Stimulated activated CD4-positive, alpha-beta T cell treated with anti-CD3 and anti-CD28 coated beads, Interleukin-12 subunit alpha, Interleukin-12 subunit beta, amount 100 ng/mL, for 4 hours (primary cell): ENCODE results near the gene CYP4F12.

ENCODE experiments used
- DNase-seq: peaks from one replicate; pipeline ENCODE4 v3.0.0-alpha.2; 2020

The CYP4F12 gene

DNA sequence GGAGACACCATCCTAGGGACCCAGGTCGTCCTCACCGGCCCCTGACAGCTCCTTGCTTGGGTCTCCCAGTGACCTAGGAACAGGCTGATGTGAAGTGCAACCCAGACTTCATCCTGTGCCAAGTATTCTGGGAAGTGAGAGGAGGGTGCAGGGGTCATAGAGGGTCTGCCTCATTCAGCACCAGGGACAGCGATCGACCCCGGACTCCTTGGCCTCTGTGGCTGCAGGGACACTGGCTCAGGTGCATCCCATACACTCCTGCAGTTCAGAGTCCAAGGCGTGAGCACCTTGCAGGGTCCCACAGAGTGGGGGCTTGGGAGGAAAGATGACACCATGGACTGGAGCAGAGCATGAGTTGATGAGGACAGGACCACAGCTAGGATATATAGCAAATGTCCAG, 44.9 kb downstream of the CYP4F12 start:
- no peak for DNase-seq

DNA sequence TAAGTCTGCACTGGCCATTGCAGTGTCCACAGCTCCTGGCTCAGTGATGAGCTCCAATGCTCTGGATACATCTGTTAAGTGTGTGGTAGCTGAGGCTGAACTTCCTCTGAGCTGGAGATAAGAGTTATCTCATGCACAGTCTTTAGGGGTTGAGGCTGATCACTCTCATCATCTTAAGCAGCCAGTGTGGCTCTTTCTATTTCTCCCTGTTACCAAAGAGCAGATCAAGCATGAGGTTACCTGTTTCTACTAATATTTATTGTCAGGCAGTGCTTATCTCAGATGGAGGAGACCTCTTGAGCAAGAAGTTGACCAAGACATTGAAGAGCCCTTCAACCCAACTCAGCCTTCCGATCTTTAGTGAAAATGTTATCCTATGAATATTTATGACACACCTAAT, 48.4 kb downstream of the CYP4F12 start:
- no peak for DNase-seq

- DNase-seq, result no peak
These were observed 50.1 kb downstream of the CYP4F12 start for GRCh38 chr19:15722956-15723355.

- DNase-seq, result no peak
These were observed 54.8 kb downstream of the CYP4F12 start, which contains the start of gene OR10H2 for GRCh38 chr19:15727724-15728123. Gene OR10H2, plus strand, starts transcription at chr19:15728024. Its CDS starts 20 bp downstream, at chr19:15728044.

- DNase-seq, result no peak
These were observed 57.7 kb downstream of the CYP4F12 start for GRCh38 chr19:15730538-15730937.

DNA sequence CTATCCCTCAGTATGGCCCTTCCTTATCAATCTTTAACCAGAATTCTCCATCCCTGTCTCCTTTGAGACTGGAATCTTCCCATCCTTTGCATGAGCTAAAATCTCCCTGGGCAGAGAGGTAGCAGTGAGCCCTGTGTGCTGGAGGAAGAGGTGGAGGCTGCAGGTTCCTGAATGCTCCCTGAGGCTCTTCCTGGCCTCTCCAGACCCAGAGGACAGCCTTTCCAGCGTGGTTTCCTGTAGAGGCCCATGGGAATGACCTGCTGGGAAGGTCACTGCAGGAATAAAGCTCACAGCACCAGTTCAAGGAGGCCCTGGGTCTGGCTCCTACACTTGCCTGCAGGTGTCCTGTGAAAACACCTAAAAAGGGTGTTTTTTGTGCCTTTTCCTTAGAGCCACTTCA, 59.5 kb downstream of the CYP4F12 start:
- no peak for DNase-seq

DNA sequence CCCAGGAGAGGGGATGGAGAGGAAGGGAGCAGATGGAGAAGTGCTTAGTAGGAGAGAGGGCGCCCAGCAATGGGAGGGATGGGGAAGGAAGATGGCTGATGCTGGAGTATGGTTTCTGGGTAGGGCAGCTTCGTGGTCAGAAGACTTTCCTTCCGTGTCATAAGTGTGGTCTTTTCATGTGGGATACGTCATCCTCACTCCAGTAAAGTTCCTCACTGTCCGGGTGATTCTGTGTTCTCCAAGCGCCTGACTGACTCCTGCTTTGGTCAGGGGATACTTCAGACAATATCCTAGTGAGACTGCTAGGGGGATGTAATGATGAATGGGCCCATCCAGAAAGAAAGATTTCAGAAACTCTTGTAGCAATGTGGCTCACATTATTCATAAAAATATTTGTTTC, 61.0 kb downstream of the CYP4F12 start:
- no peak for DNase-seq

DNA sequence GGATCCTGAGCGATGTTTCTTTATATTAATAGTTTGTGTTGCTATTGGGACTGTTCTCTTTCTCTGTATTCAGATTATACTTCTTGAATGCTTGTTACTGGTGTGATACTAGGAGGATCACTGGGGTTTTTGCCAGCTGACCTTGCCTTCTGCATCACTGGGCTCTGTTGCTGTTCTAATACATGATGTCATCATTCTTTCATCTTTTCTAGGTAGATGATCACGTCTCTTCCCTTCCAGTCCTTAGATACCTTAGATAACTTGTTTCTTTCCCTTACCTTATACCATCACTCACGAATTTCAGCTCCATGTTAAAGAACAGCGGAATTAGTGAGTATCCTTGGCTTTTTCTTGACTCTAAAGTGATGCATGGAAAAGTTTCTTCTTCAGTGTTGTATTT, 64.8 kb downstream of the CYP4F12 start, which contains the start of gene OR10H3:
OR10H3 (plus strand) TSS at position 264 of the 400 bp plus-strand sequence. CDS start 3,408 bp downstream, outside the sequence.
- DNase-seq, result no peak

DNA sequence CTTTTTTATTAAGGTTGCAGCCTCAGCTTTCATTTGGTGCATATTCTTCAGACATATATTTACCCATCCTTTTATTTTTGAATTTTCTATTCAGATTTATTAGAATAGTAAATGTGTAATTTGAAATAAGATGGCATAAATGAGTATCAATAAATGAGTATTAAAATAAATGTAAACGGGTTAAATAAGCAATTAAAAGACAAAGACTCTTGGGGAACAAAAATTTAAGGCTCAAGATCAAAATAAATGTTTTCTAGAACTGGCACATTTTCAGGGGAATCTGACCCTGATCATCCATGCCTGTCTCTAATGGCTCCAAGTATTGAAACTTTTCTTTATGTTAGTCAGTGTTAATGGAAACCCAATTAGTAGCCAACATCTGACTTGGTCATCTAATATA, 67.9 kb downstream of the CYP4F12 start:
- no peak for DNase-seq
